ENCODE measurements around the gene PPME1. TPM values are rescaled to one million over a fixed set of nuclear protein-coding genes. Genes with fewer than 3 reads are reported as not detected.
A peak's percentile ranks its signal among the peaks of the same experiment; 100 is the strongest.
"Not testable (repeated sequence)": the region's sequence is repeated elsewhere in the genome, so short reads cannot be mapped to it uniquely, and the experiment has no call there.

PPME1 gene, protein sequence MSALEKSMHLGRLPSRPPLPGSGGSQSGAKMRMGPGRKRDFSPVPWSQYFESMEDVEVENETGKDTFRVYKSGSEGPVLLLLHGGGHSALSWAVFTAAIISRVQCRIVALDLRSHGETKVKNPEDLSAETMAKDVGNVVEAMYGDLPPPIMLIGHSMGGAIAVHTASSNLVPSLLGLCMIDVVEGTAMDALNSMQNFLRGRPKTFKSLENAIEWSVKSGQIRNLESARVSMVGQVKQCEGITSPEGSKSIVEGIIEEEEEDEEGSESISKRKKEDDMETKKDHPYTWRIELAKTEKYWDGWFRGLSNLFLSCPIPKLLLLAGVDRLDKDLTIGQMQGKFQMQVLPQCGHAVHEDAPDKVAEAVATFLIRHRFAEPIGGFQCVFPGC
- total RNA-seq: 10 to 100 TPM; 41.1 to 45.7 TPM

GRCh38 chr11:74170694-74171629, at the start of gene PPME1, which contains the start of gene C2CD3:
Gene PPME1 (plus strand): TSS chr11:74171289. CDS start chr11:74171422, 133 bp downstream.
Gene C2CD3 (minus strand): TSS chr11:74171002. CDS start chr11:74170792, 210 bp downstream.
- Histone ChIP-seq H3K36me3 (no peaks in the 10 kb centered on the region), H3K4me3 (peak within 1 kb of the TSS; percentile 68 to 70), H3K9me3 (no peaks in the 10 kb centered on the region), H3K4me1 (replicated peaks) (peaks cover 5% of the 10 kb centered on the region), H3K27ac (peak within 1 kb of the TSS; percentile 86 to 93), H3K27me3 (replicated peaks; ENCODE audit: insufficient read depth) (no peaks in the 10 kb centered on the region)
- intact Hi-C loops (cut with DNase I): no loop called here
- WGBS: under 1% methylated on average over 56 of the region's 68 CpGs
- peak; percentile 100 for TF ChIP-seq POLR2AphosphoS5 (IDR thresholded peaks at IDR 0.05)
- TF ChIP-seq, protein P1, sequence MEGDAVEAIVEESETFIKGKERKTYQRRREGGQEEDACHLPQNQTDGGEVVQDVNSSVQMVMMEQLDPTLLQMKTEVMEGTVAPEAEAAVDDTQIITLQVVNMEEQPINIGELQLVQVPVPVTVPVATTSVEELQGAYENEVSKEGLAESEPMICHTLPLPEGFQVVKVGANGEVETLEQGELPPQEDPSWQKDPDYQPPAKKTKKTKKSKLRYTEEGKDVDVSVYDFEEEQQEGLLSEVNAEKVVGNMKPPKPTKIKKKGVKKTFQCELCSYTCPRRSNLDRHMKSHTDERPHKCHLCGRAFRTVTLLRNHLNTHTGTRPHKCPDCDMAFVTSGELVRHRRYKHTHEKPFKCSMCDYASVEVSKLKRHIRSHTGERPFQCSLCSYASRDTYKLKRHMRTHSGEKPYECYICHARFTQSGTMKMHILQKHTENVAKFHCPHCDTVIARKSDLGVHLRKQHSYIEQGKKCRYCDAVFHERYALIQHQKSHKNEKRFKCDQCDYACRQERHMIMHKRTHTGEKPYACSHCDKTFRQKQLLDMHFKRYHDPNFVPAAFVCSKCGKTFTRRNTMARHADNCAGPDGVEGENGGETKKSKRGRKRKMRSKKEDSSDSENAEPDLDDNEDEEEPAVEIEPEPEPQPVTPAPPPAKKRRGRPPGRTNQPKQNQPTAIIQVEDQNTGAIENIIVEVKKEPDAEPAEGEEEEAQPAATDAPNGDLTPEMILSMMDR (IDR thresholded peaks at IDR 0.05): peak in 3 of 4 experiments; percentile 49 to 82 (median 56)
- peak; percentile 87 for TF ChIP-seq POLR2A (IDR thresholded peaks at IDR 0.05)
- DNase-seq (ENCODE audit: low spot score): peak; percentile 99

DNA sequence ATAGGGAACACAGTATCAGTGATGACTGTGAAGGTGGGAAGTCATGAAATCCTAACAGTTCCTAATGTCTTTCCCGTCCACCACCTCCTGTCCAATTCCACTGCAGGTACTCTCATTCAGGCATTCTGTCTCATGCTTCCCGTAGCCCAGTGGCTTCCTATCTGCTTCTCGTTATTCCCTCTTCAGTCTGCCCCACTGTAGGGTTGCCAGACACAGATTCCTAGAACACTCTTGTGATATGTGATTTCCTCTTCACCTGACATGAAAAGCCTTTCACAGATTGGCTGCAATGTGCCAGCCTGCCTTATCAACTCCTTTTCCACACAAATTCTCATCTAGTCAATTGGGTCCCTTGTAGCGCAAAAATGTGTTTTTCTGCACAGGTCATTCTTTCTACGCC, 49.3 kb upstream of the PPME1 start:
- no peak for DNase-seq (ENCODE audit: low spot score)
- intact Hi-C loops (cut with DNase I): no loop called here
- TF ChIP-seq POLR2AphosphoS5 (IDR thresholded peaks at IDR 0.05) (no peak), POLR2A (IDR thresholded peaks at IDR 0.05) (no peak)
- TF ChIP-seq, protein P1 (IDR thresholded peaks at IDR 0.05): no peak
- H3K4me3 ChIP-seq: no peak overlapping the region
- no peaks in the 10 kb centered on the region for H3K27me3 ChIP-seq (replicated peaks; ENCODE audit: insufficient read depth)
- H3K27ac ChIP-seq: no peak overlapping the region
- H3K36me3 ChIP-seq: no peaks in the 10 kb centered on the region
- no peaks in the 10 kb centered on the region for H3K4me1 ChIP-seq (replicated peaks)
- WGBS: 96% methylated on average over 5 of the region's 5 CpGs
- no peaks in the 10 kb centered on the region for H3K9me3 ChIP-seq

GRCh38 chr11:74123008-74123448, 48.1 kb upstream of the PPME1 start:
- no peaks in the 10 kb centered on the region for H3K4me1 ChIP-seq (replicated peaks)

DNA sequence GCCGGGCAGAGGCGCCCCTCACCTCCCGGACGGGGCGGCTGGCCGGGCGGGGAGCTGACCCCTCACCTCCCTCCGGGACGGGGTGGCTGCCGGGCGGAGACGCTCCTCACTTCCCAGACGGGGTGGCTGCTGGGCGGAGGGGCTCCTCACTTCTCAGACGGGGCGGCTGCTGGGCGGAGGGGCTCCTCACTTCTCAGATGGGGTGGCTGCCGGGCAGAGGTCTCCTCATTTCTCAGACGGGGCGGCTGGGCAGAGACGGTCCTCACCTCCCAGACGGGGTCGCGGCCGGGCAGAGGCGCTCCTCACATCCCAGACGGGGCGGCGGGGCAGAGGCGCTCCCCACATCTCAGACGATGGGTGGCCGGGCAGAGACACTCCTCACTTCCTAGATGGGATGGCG, 42.0 kb upstream of the PPME1 start:
- H3K4me1 ChIP-seq (replicated peaks); H3K27me3 ChIP-seq (replicated peaks; ENCODE audit: insufficient read depth); H3K36me3 ChIP-seq; H3K4me3 ChIP-seq; H3K27ac ChIP-seq; DNase-seq (ENCODE audit: low spot score); H3K9me3 ChIP-seq; intact Hi-C loops (cut with DNase I): not testable (repeated sequence)
- 95% methylated on average over 27 of the region's 33 CpGs for WGBS

More at GRCh38 chr11:74123008-74123448, 48.1 kb upstream of the PPME1 start:
- H3K9me3 ChIP-seq: no peaks in the 10 kb centered on the region
- no peaks in the 10 kb centered on the region for H3K36me3 ChIP-seq
- intact Hi-C loops (cut with DNase I): no loop called here
- TF ChIP-seq POLR2AphosphoS5 (IDR thresholded peaks at IDR 0.05) (no peak), POLR2A (IDR thresholded peaks at IDR 0.05) (no peak)
- TF ChIP-seq, protein P1 (IDR thresholded peaks at IDR 0.05): no peak
- H3K27me3 ChIP-seq (replicated peaks; ENCODE audit: insufficient read depth): no peaks in the 10 kb centered on the region
- H3K27ac ChIP-seq: no peak overlapping the region
- DNase-seq (ENCODE audit: low spot score): no peak
- no peak overlapping the region for H3K4me3 ChIP-seq

DNA sequence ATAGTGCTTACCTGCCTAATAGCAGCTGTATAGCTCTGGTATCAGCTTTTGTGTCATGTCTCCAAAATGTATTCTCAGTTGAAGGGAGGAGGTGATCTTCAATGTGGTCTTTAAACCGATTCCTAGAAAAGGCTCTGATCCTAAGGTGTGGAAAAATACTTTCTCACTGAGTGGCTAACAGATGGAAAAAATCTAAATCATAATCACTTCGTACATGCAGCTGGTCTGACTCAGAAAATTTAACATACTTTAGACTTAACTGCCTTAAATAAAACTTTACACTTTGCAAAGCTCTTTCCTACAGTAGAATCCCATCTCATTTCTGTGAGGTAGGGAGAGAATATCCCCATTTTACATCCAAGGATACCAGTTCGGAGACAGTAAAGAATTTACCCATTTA, 38.3 kb upstream of the PPME1 start:
- no peaks in the 10 kb centered on the region for H3K36me3 ChIP-seq

More for the DNA sequence above, 38.3 kb upstream of the PPME1 start:
- Histone ChIP-seq H3K27me3 (replicated peaks; ENCODE audit: insufficient read depth) (no peaks in the 10 kb centered on the region), H3K4me1 (replicated peaks) (no peaks in the 10 kb centered on the region), H3K27ac (no peak overlapping the region), H3K9me3 (no peaks in the 10 kb centered on the region), H3K4me3 (no peak overlapping the region)
- intact Hi-C loops (cut with DNase I): no loop called here
- no peak for TF ChIP-seq POLR2AphosphoS5 (IDR thresholded peaks at IDR 0.05)
- no peak for TF ChIP-seq POLR2A (IDR thresholded peaks at IDR 0.05)
- TF ChIP-seq, protein P1 (IDR thresholded peaks at IDR 0.05): no peak
- 88% methylated on average over 3 of the region's 3 CpGs for WGBS
- no peak for DNase-seq (ENCODE audit: low spot score)

All from prostate gland (tissue), 2 donors.